Neuronal stem cell (in vitro differentiated cells): ENCODE results near the gene TRIM56. TPM values are rescaled to one million over a fixed set of nuclear protein-coding genes. Genes with fewer than 3 reads are reported as not detected.
A peak's percentile ranks its signal among the peaks of the same experiment; 100 is the strongest.
"Not testable (repeated sequence)": the region's sequence is repeated elsewhere in the genome, so short reads cannot be mapped to it uniquely, and the experiment has no call there.

Experiments used
- DNase-seq: peaks from one replicate; pipeline ENCODE4 v3.0.0-alpha.2; 2013; ENCODE audit warnings: low spot score
- H2AFZ ChIP-seq: one replicate; pipeline ENCODE4 v1.6.1; 2013; ENCODE audit warnings: mild to moderate bottlenecking, low read length, inconsistent platforms
- H2AK5ac ChIP-seq: 2 replicates; pipeline ENCODE4 v1.6.1; 2013; ENCODE audit warnings: low read depth, mild to moderate bottlenecking, inconsistent platforms, low read length, moderate library complexity, mixed read lengths
- H2BK120ac ChIP-seq: 2 replicates; pipeline ENCODE4 v1.6.1; 2013; ENCODE audit warnings: low read depth, mild to moderate bottlenecking, inconsistent platforms, low read length, moderate library complexity, mixed read lengths
- H2BK12ac ChIP-seq: one replicate; pipeline ENCODE4 v1.6.1; 2013; ENCODE audit warnings: low read length, inconsistent platforms
- H2BK15ac ChIP-seq: 2 replicates; pipeline ENCODE4 v1.6.1; 2013; ENCODE audit warnings: mild to moderate bottlenecking, low read length, inconsistent platforms, mixed read lengths
- H2BK5ac ChIP-seq: one replicate; pipeline ENCODE4 v1.6.1; 2013; ENCODE audit warnings: inconsistent platforms, mild to moderate bottlenecking, low read length, moderate library complexity
- H3K14ac ChIP-seq: one replicate; pipeline ENCODE4 v1.6.1; 2013; ENCODE audit warnings: low read length, inconsistent platforms
- H3K18ac ChIP-seq: 2 replicates; pipeline ENCODE4 v1.6.1; 2013; ENCODE audit warnings: low read length, inconsistent platforms
- H3K23ac ChIP-seq: 2 replicates; pipeline ENCODE4 v1.6.1; 2013; ENCODE audit warnings: low read depth, mild to moderate bottlenecking, mixed read lengths, low read length, inconsistent platforms; ENCODE audit not compliant: poor library complexity
- H3K27ac ChIP-seq: replicated peaks from 3 replicates; pipeline ENCODE4 v1.5.1; 2013; ENCODE audit warnings: low read length, inconsistent platforms
- H3K27me3 ChIP-seq, 3 experiments: 2 replicates each; pipeline ENCODE4 v1.6.1; 2013; ENCODE audit warnings: low read length in 3 of 3, mild to moderate bottlenecking in 2 of 3, inconsistent platforms in 1 of 3, low read depth in 1 of 3, mixed read lengths in 1 of 3, moderate library complexity in 1 of 3; ENCODE audit not compliant: control insufficient read depth in 3 of 3, insufficient read depth in 3 of 3
- H3K36me3 ChIP-seq, 2 donors: replicated peaks in 1 of 2; 2 replicates each; pipeline ENCODE4 v1.6.1; 2013; ENCODE audit warnings: low read length in 2 of 2; ENCODE audit not compliant: control insufficient read depth in 2 of 2, insufficient read depth in 2 of 2
- H3K4ac ChIP-seq: 2 replicates; pipeline ENCODE4 v1.6.1; 2013; ENCODE audit warnings: inconsistent platforms, mild to moderate bottlenecking, low read length, moderate library complexity
- H3K4me1 ChIP-seq, 2 donors: 1 replicate in 1 of 2; 2 replicates in 1 of 2; pipeline ENCODE4 v1.6.1; 2013; ENCODE audit warnings: low read length in 2 of 2, low read depth in 1 of 2; ENCODE audit not compliant: control insufficient read depth in 2 of 2, insufficient read depth in 1 of 2
- H3K4me2 ChIP-seq: one replicate; pipeline ENCODE4 v1.6.1; 2013; ENCODE audit warnings: mild to moderate bottlenecking, low read length, inconsistent platforms; ENCODE audit not compliant: insufficient read depth, poor library complexity, severe bottlenecking
- H3K4me3 ChIP-seq, 2 donors: 2 replicates each; pipeline ENCODE4 v1.5.1; 2013; ENCODE audit warnings: low read length in 2 of 2, mild to moderate bottlenecking in 2 of 2, inconsistent platforms in 1 of 2, moderate library complexity in 1 of 2
- H3K79me1 ChIP-seq: one replicate; pipeline ENCODE4 v1.6.1; 2013; ENCODE audit warnings: low read depth, mild to moderate bottlenecking, inconsistent platforms, low read length, moderate library complexity
- H3K9ac ChIP-seq: one replicate; pipeline ENCODE4 v1.6.1; 2013; ENCODE audit warnings: mild to moderate bottlenecking, low read depth, low read length, inconsistent platforms; ENCODE audit not compliant: poor library complexity
- H3K9me3 ChIP-seq, 2 donors: replicated peaks in 1 of 2; 2 replicates each; pipeline versions ENCODE3 to v1.6.1; 2013; ENCODE audit warnings: low read length in 2 of 2, mild to moderate bottlenecking in 2 of 2, inconsistent platforms in 1 of 2, low read depth in 1 of 2, mixed read lengths in 1 of 2, moderate library complexity in 1 of 2; ENCODE audit not compliant: control insufficient read depth in 2 of 2, insufficient read depth in 1 of 2
- H4K8ac ChIP-seq: one replicate; pipeline ENCODE4 v1.6.1; 2013; ENCODE audit warnings: low read depth, mild to moderate bottlenecking, inconsistent platforms, low read length, moderate library complexity
- H4K91ac ChIP-seq: one replicate; pipeline ENCODE4 v1.6.1; 2013; ENCODE audit warnings: low read length, low read depth, mild to moderate bottlenecking, inconsistent platforms; ENCODE audit not compliant: poor library complexity
- WGBS, 2 donors: extraction: QIAGEN DNeasy Blood & Tissue Kit; methylation state at CpG; one replicate each; pipeline ENCODE4 v1.1.7; 2013; ENCODE audit warnings: missing lambda C conversion rate in 2 of 2, mixed read lengths in 1 of 2; ENCODE audit not compliant: insufficient read length in 2 of 2, insufficient replicate concordance in 1 of 2; ENCODE audit errors: extremely low coverage in 2 of 2; 5-methylcytosine and 5-hydroxymethylcytosine counted together
- polyA plus RNA-seq, 2 experiments: library from polyadenylated mRNA; stranded (reverse); fragments of 200-250 nt; gene quantifications; one replicate each; pipeline ENCODE4 v1.2.3, GENCODE V29; 2013

The TRIM56 gene, protein sequence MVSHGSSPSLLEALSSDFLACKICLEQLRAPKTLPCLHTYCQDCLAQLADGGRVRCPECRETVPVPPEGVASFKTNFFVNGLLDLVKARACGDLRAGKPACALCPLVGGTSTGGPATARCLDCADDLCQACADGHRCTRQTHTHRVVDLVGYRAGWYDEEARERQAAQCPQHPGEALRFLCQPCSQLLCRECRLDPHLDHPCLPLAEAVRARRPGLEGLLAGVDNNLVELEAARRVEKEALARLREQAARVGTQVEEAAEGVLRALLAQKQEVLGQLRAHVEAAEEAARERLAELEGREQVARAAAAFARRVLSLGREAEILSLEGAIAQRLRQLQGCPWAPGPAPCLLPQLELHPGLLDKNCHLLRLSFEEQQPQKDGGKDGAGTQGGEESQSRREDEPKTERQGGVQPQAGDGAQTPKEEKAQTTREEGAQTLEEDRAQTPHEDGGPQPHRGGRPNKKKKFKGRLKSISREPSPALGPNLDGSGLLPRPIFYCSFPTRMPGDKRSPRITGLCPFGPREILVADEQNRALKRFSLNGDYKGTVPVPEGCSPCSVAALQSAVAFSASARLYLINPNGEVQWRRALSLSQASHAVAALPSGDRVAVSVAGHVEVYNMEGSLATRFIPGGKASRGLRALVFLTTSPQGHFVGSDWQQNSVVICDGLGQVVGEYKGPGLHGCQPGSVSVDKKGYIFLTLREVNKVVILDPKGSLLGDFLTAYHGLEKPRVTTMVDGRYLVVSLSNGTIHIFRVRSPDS
- 3.3 TPM for polyA plus RNA-seq (2013, experiment 1 of 2)
- 3.7 TPM for polyA plus RNA-seq (2013, experiment 2 of 2)

DNA sequence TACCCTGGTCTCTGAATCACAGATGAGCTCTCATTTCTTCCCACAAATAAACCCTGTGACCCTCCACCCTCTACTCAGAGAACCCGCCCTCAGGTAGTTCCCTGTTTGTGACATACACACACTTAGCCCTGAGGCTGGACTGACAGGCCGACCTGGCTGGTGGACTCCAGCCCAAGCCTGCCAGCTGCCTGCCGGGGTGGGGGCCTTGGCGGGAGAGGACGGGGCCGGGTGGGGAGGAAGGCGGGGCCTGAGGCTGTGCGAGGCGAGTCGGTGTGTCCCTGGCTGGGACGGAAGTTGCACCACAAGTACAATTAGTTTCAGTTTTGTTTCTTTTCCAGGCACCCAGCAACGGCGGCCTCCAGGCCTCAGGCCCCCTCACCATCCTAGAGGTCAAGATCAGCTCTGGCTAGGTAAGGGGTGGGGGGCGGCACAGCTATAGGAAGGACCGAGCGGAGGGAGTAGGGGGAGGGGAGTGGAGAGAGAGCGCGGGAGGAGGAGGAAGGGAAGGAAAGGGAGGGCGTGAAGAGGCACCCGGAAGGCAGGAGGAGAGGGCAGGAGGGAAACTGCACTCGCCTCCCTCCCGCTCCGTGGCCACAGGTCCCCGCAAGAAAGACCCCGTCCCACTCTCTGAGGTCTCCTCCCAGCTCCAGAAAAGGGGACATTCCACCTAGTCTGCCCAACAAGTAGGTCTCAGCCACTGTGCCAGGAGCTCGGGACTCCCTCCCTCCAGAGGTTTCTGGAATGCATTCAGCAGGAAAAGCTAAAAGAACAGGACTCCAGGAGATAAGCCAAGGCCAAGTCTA, at the start of gene TRIM56:
TRIM56 (plus strand) TSS at position 320 of the 803 bp plus-strand sequence. CDS start 1,832 bp downstream, outside the sequence.
- Histone ChIP-seq H3K4ac (no peak within 1 kb of the TSS), H3K4me2 (peak within 1 kb of the TSS; percentile 71), H2BK12ac (peak within 1 kb of the TSS; percentile 90), H3K27ac (no peak within 1 kb of the TSS), H3K79me1 (peaks cover 2% of the 10 kb centered on the region), H3K4me1 (peaks cover 2 to 4% of the 10 kb centered on the region in 2 donors), H3K4me3 (peak within 1 kb of the TSS; percentile 60 to 78), H3K14ac (no peak within 1 kb of the TSS), H2AK5ac (peak within 1 kb of the TSS; percentile 40), H2BK15ac (peak within 1 kb of the TSS; percentile 73), H3K9ac (peak within 1 kb of the TSS; percentile 91), H3K36me3 (peaks cover 0 to 38% of the 10 kb centered on the region in 2 donors), H3K27me3 (no peaks in the 10 kb centered on the region), H3K18ac (peak within 1 kb of the TSS; percentile 97), H2AFZ (peak within 1 kb of the TSS; percentile 95), H4K91ac (no peak within 1 kb of the TSS), H2BK120ac (peak within 1 kb of the TSS; percentile 83), H2BK5ac (peak within 1 kb of the TSS; percentile 77), H3K23ac (peak within 1 kb of the TSS; percentile 43), H3K9me3 (no peaks in the 10 kb centered on the region), H4K8ac (no peak within 1 kb of the TSS)
- WGBS, 2 donors = no CpG with 5 or more reads among the region's 26 CpGs
- no peak for DNase-seq

DNA sequence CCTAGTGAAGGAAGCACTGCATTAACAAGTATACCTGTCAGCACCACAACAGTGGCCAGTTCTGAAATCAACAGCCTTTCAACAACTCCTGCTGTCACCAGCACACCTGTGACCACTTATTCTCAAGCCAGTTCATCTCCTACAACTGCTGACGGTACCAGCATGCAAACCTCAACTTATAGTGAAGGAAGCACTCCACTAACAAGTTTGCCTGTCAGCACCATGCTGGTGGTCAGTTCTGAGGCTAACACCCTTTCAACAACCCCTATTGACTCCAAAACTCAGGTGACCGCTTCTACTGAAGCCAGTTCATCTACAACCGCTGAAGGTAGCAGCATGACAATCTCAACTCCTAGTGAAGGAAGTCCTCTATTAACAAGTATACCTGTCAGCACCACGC, 49.3 kb upstream of the TRIM56 start:
- Histone ChIP-seq H4K91ac (no peak overlapping the region), H2BK12ac (no peak overlapping the region), H3K4me3 (no peak overlapping the region), H3K4me1 (no peaks in the 10 kb centered on the region), H3K4ac (no peak overlapping the region), H3K79me1 (no peaks in the 10 kb centered on the region), H2BK120ac (no peak overlapping the region), H3K9me3 (no peaks in the 10 kb centered on the region), H2AFZ (no peak overlapping the region), H3K36me3 (no peaks in the 10 kb centered on the region), H3K9ac (no peak overlapping the region), H3K4me2 (no peak overlapping the region), H4K8ac (no peak overlapping the region), H3K18ac (no peak overlapping the region), H2BK15ac (no peak overlapping the region), H2BK5ac (no peak overlapping the region), H3K23ac (no peak overlapping the region), H3K14ac (no peak overlapping the region), H3K27me3 (peaks cover 0 to 2% (median 0%) of the 10 kb centered on the region in 3 experiments), H2AK5ac (no peak overlapping the region), H3K27ac (no peak overlapping the region)
- no CpG with 5 or more reads among the region's 4 CpGs for WGBS, 2 donors
- no peak for DNase-seq

DNA sequence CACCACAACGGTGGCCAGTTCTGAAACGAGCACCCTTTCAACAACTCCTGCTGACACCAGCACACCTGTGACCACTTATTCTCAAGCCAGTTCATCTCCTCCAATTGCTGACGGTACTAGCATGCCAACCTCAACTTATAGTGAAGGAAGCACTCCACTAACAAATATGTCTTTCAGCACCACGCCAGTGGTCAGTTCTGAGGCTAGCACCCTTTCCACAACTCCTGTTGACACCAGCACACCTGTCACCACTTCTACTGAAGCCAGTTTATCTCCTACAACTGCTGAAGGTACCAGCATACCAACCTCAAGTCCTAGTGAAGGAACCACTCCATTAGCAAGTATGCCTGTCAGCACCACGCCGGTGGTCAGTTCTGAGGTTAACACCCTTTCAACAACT, 44.0 kb upstream of the TRIM56 start:
- DNase-seq, H3K4me3 ChIP-seq, H3K4me2 ChIP-seq, H3K27ac ChIP-seq, H2AK5ac ChIP-seq, H2BK120ac ChIP-seq, H3K79me1 ChIP-seq, H3K4me1 ChIP-seq, H2BK15ac ChIP-seq, H3K18ac ChIP-seq, H3K9ac ChIP-seq, H2BK12ac ChIP-seq, H3K27me3 ChIP-seq, H4K8ac ChIP-seq, H2AFZ ChIP-seq, H3K36me3 ChIP-seq, H3K9me3 ChIP-seq, H2BK5ac ChIP-seq, H3K4ac ChIP-seq, H3K23ac ChIP-seq, H4K91ac ChIP-seq, H3K14ac ChIP-seq: not testable (repeated sequence)
- no CpG with 5 or more reads among the region's 6 CpGs for WGBS, 2 donors
